Adrenal gland (tissue), 12 donors: ENCODE results near the gene DLGAP1. TPM values are rescaled to one million over a fixed set of nuclear protein-coding genes. Genes with fewer than 3 reads are reported as not detected.

Experiments
- DNase-seq, 7 donors: peaks; one replicate each; pipeline ENCODE4 v3.0.0-alpha.2; 2019 to 2020
- H3K27ac ChIP-seq, 5 donors: fragments of 200-600 bp; sonication (generic) in 4 of 5; 1 replicate in 3 of 5; 2 replicates in 2 of 5; pipeline versions ENCODE4 v1.5.1 to v1.8.0; 2016 to 2020; ENCODE audit warnings: mild to moderate bottlenecking in 1 of 5
- H3K27me3 ChIP-seq: fragments of 200-600 bp; 2 replicates; pipeline ENCODE4 v1.8.0; 2021
- H3K36me3 ChIP-seq, 2 donors: fragments of 200-600 bp; replicated peaks in 1 of 2; 1 replicate in 1 of 2; 2 replicates in 1 of 2; pipeline versions ENCODE4 v1.5.1 to v1.8.0; 2018 to 2022
- H3K4me1 ChIP-seq, 2 donors: fragments of 200-600 bp; replicated peaks in 1 of 2; 1 replicate in 1 of 2; 2 replicates in 1 of 2; pipeline versions ENCODE4 v1.5.1 to v1.8.0; 2018 to 2021
- H3K4me3 ChIP-seq, 4 donors: fragments of 200-600 bp; sonication (generic) in 3 of 4; one replicate each; pipeline ENCODE4 v1.5.1; 2016 to 2018
- H3K9me3 ChIP-seq, 3 donors: fragments of 200-600 bp; sonication (generic) in 1 of 3; replicated peaks in 1 of 3; 1 replicate in 2 of 3; 2 replicates in 1 of 3; pipeline versions ENCODE4 v1.5.1 to v1.8.0; 2016 to 2021
- POLR2A ChIP-seq, 2 donors: fragments of 450-650 bp; IDR thresholded peaks; one replicate each; pipeline ENCODE4 v1.6.1; 2017; ENCODE audit warnings: antibody characterized with exemption in 2 of 2, mild to moderate bottlenecking in 2 of 2, moderate library complexity in 1 of 2
- WGBS, 4 donors: extraction: QIAGEN DNeasy Blood & Tissue Kit in 2 of 4; methylation state at CpG; one replicate each; pipeline versions ENCODE4 v1.1.5 to v1.1.7; 2013 to 2017; 5-methylcytosine and 5-hydroxymethylcytosine counted together
- intact Hi-C, 2 donors: fragments of 100-400 bp; cut with DNase I; formaldehyde crosslinking; loops; one replicate each; pipeline versions ENCODE4 v1.14.1 to v1.15.0; 2022 to 2023
- polyA plus RNA-seq, 3 donors: library from polyadenylated mRNA; stranded (reverse); fragments of 200-250 nt in 2 of 3; fragments of 350-450 nt in 1 of 3; fragmentation: Illumina TruSeq in 1 of 3; extraction: RNeasy Lipid Tissue Mini Kit (QIAGEN cat#74804) in 1 of 3; gene quantifications; one replicate each; pipeline ENCODE4 v1.2.3, GENCODE V29; 2013 to 2014
- total RNA-seq, 9 donors: library from RNA; depleted of rRNA in 4 of 9; stranded (reverse); fragments of >200 nt in 4 of 9; fragments of 120-200 nt in 1 of 9; fragmentation: NEBNext Ultra II Directional in 1 of 9; extraction: Animal tissue kit (Norgen Biotek cat#: 25700) in 1 of 9; gene quantifications; one replicate each; pipeline versions ENCODE4 v1.1.0 to v1.2.4, GENCODE V29; 2013 to 2023
- TF ChIP-seq, protein P1 (sequence below), 6 experiments: fragments of 450-650 bp in 4 of 6; fragments of 200-600 bp in 2 of 6; sonication (generic) in 1 of 6; IDR thresholded peaks; 1 replicate in 5 of 6; 2 replicates in 1 of 6; pipeline versions ENCODE4 v1.5.1 to v1.8.0; 2016 to 2021; ENCODE audit warnings: antibody characterized with exemption in 6 of 6, mild to moderate bottlenecking in 2 of 6, moderate library complexity in 1 of 6
- donor health status: healthy with polysubstance abuse.
- donor health status: Bipolar disorder and iron deficiency.
- donor health status: DM: yes; HTN: yes; CAD: no.
- donor health status: DM: no; HTN: no; CAD: no.
- donor health status: DM: no; HTN: no; CAD: no.
- donor health status: DM: yes; HTN: yes; CAD: no.

DLGAP1 gene
- total and polyA plus RNA-seq, 12 donors, result 1.7 to 30.9 (median 12.9) TPM

DNA sequence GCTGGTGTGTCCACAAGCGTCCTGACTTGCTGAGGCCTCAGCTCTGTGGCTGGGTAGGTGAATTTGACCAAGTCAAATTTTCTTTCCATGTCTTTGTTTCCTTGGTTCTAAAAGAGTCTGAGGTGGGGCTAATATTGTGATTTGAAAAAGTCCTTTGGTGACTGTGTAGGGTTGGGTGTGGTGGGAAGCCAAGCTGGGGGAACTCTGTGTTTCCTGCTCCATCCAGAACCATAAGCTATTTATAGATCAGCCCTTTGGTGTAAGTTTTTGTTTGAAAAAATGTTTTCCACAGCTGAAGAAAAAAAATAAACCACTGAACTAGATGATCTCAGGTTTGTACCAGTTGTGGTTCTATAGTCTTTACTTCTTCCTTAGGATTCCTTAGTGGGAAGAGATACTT, 542.4 kb downstream of the DLGAP1 start:
- TF ChIP-seq, protein P1, sequence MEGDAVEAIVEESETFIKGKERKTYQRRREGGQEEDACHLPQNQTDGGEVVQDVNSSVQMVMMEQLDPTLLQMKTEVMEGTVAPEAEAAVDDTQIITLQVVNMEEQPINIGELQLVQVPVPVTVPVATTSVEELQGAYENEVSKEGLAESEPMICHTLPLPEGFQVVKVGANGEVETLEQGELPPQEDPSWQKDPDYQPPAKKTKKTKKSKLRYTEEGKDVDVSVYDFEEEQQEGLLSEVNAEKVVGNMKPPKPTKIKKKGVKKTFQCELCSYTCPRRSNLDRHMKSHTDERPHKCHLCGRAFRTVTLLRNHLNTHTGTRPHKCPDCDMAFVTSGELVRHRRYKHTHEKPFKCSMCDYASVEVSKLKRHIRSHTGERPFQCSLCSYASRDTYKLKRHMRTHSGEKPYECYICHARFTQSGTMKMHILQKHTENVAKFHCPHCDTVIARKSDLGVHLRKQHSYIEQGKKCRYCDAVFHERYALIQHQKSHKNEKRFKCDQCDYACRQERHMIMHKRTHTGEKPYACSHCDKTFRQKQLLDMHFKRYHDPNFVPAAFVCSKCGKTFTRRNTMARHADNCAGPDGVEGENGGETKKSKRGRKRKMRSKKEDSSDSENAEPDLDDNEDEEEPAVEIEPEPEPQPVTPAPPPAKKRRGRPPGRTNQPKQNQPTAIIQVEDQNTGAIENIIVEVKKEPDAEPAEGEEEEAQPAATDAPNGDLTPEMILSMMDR (IDR thresholded peaks at IDR 0.05), result no peak
- no peak for TF ChIP-seq POLR2A (IDR thresholded peaks at IDR 0.05)
- Histone ChIP-seq H3K9me3 (no peaks in the 10 kb centered on the region), H3K36me3 (no peaks in the 10 kb centered on the region), H3K4me3 (no peak overlapping the region), H3K27me3 (no peaks in the 10 kb centered on the region), H3K27ac (no peak overlapping the region), H3K4me1 (no peaks in the 10 kb centered on the region)
- no peak for DNase-seq
- WGBS, 4 donors, result 94 to 96% (median 95%) methylated on average over 1 of the region's 1 CpG
- intact Hi-C loops, result no loop called here

DNA sequence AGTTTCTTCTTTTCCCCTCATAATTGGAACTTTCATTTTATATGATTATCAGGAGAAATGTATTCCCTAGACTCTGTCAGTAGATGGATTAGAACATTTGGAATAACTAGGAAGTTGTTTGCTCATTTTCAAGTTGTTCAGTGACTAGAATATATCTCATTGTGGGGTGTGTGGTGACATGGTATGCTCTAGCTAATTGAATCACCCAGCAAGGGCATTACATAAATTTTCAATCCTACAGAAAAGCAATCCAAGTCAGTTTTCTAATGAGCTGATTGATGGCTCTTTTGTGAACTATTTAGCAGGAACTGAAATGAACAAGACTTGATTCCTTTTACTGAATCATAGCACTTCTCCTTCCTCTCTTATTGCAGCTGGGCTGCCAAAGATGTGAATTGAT, 543.7 kb downstream of the DLGAP1 start:
- H3K4me3 ChIP-seq, result no peak overlapping the region
- no peaks in the 10 kb centered on the region for H3K4me1 ChIP-seq
- intact Hi-C loops, result no loop called here
- no peaks in the 10 kb centered on the region for H3K27me3 ChIP-seq
- H3K27ac ChIP-seq, result no peak overlapping the region
- no peaks in the 10 kb centered on the region for H3K36me3 ChIP-seq
- DNase-seq, result no peak
- TF ChIP-seq, protein P1 (IDR thresholded peaks at IDR 0.05), result no peak
- no peak for TF ChIP-seq POLR2A (IDR thresholded peaks at IDR 0.05)
- no peaks in the 10 kb centered on the region for H3K9me3 ChIP-seq

DNA sequence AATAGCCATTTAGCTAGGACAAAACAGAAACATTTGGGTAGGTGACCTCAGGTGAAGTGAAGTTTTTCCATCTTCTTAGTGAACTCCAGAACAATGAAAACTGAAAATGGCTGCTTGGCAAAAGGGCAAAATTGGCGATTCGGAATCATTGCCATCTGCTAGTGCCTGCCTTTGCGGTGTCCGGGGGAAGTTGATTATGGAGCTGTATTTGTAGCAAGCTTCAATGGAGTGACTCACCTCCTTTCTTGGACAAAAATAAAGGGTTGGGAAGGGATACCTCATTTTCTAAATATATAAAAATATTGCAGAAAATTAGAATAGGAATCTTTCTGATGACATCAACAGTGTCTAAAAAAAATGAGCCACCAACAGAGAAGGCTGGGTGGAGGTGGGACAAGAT, 544.6 kb downstream of the DLGAP1 start:
- intact Hi-C loops, result no loop called here
- TF ChIP-seq POLR2A (IDR thresholded peaks at IDR 0.05), result no peak
- TF ChIP-seq, protein P1 (IDR thresholded peaks at IDR 0.05), result no peak
- no peak for DNase-seq

DNA sequence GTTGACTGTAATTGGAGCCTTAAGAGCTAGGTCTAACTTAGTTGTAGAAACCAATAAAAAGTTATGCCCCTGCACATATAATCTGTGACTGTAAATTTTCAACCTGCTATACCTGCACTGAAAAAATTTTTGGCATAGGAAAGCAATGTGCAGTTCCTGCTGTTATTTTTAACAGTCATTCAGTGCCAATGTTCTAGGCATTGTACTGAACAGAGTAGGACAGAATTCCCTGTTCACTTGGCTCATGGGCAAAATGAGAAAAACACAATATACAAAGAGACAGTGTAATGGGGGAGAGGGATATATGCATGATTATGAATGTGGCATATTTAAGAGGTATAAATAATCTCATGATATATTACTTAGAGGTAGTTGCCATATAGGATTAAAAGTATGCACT, 547.2 kb downstream of the DLGAP1 start:
- Histone ChIP-seq H3K27me3 (no peaks in the 10 kb centered on the region), H3K27ac (no peak overlapping the region), H3K4me1 (no peaks in the 10 kb centered on the region), H3K4me3 (no peak overlapping the region), H3K9me3 (no peaks in the 10 kb centered on the region), H3K36me3 (no peaks in the 10 kb centered on the region)
- TF ChIP-seq, protein P1 (IDR thresholded peaks at IDR 0.05), result no peak
- no peak for TF ChIP-seq POLR2A (IDR thresholded peaks at IDR 0.05)
- no peak for DNase-seq
- intact Hi-C loops, result no loop called here

More for the DNA sequence above, 544.6 kb downstream of the DLGAP1 start:
- Histone ChIP-seq H3K4me3 (no peak overlapping the region), H3K36me3 (no peaks in the 10 kb centered on the region), H3K9me3 (no peaks in the 10 kb centered on the region), H3K4me1 (no peaks in the 10 kb centered on the region), H3K27ac (no peak overlapping the region), H3K27me3 (no peaks in the 10 kb centered on the region)
- 87 to 94% (median 92%) methylated on average over 4 of the region's 4 CpGs for WGBS, 4 donors
